GM10248 (cell line): ENCODE measurements around the gene HYCC1.
"Not testable (repeated sequence)": the region's sequence is repeated elsewhere in the genome, so short reads cannot be mapped to it uniquely, and the experiment has no call there.

Experiments
- CTCF ChIA-PET: fragments of 300-600 bp; sonication (Branson Sonifier 250); formaldehyde crosslinking; extraction: SDS; loops from one replicate; lab custom pipeline; 2021; ENCODE audit warnings: antibody characterized with exemption; lab: Yijun Ruan, JAX
- POLR2A ChIA-PET: fragments of 350-650 bp; sonication (Branson Sonifier 250); formaldehyde crosslinking; extraction: SDS; loops from one replicate; lab custom pipeline; 2020; ENCODE audit warnings: antibody characterized with exemption; lab: Yijun Ruan, JAX
- DNase-seq: peaks from one replicate; pipeline ENCODE4 v3.0.0; 2012; ENCODE audit errors: extremely low spot score
- CTCF ChIP-seq: IDR thresholded peaks from 2 replicates; pipeline ENCODE4 v1.5.1; 2012; ENCODE audit warnings: mild to moderate bottlenecking, low read depth; ENCODE audit errors: extremely low read depth, missing control alignments, control extremely low read depth

Gene HYCC1

GRCh38 chr7:22989643-22990587 is 24.0 kb downstream of the HYCC1 start:
- ChIA-PET CTCF (interaction anchor here (1.5 kb wide), 1 partner anchor 21 kb away, joined by 4 read pairs; no protein-coding TSS in a partner anchor), POLR2A (no interaction called here)
- TF ChIP-seq CTCF, result no peak
- DNase-seq, result no peak

GRCh38 chr7:22985436-22985835 is 28.5 kb downstream of the HYCC1 start:
- ChIA-PET POLR2A (no interaction called here), CTCF (interaction anchor here (0.9 to 1.4 kb wide), 3 partner anchors 9 to 70 kb away, joined by 3 to 4 read pairs (median 3); no protein-coding TSS in a partner anchor)
- DNase-seq, result no peak
- TF ChIP-seq CTCF, result no peak

GRCh38 chr7:22983257-22983855 is 30.6 kb downstream of the HYCC1 start:
- ChIA-PET CTCF (no interaction called here), POLR2A (no interaction called here)
- no peak for DNase-seq
- no peak for TF ChIP-seq CTCF

- no peak for TF ChIP-seq CTCF
- ChIA-PET POLR2A (no interaction called here), CTCF (no interaction called here)
- no peak for DNase-seq
These were observed 33.5 kb downstream of the HYCC1 start for GRCh38 chr7:22980422-22980821.

GRCh38 chr7:22979861-22980260 is 34.1 kb downstream of the HYCC1 start:
- POLR2A ChIA-PET, result no interaction called here

GRCh38 chr7:22979251-22979650 is 34.7 kb downstream of the HYCC1 start:
- no peak for TF ChIP-seq CTCF
- no peak for DNase-seq
- ChIA-PET CTCF (interaction anchor here (1.1 kb wide), 1 partner anchor 9 kb away, joined by 5 read pairs; no protein-coding TSS in a partner anchor), POLR2A (no interaction called here)

More at GRCh38 chr7:22979861-22980260, 34.1 kb downstream of the HYCC1 start:
- CTCF ChIA-PET, result no interaction called here
- no peak for DNase-seq
- TF ChIP-seq CTCF, result no peak

GRCh38 chr7:22974636-22975035 is 39.3 kb downstream of the HYCC1 start:
- DNase-seq, POLR2A ChIA-PET: not testable (repeated sequence)
- CTCF ChIA-PET, result interaction anchor here (0.7 to 2.0 kb wide), 3 partner anchors 11 to 25 kb away, joined by 3 to 6 read pairs (median 3); no protein-coding TSS in a partner anchor
